Testis (tissue), 2 donors: ENCODE measurements around the gene NEURL1.

ENCODE experiments used
- POLR2A ChIP-seq: fragments of 450-650 bp; IDR thresholded peaks from one replicate; pipeline ENCODE4 v1.6.1; 2017; ENCODE audit warnings: antibody characterized with exemption, mild to moderate bottlenecking, moderate library complexity
- TF ChIP-seq, protein P1 (sequence below), 3 experiments: fragments of 450-650 bp in 2 of 3; fragments of 200-600 bp in 1 of 3; sonication (generic) in 1 of 3; IDR thresholded peaks; one replicate each; pipeline ENCODE4 v1.5.1; 2016 to 2019; ENCODE audit warnings: antibody characterized with exemption in 3 of 3, mild to moderate bottlenecking in 2 of 3, moderate library complexity in 1 of 3

DNA sequence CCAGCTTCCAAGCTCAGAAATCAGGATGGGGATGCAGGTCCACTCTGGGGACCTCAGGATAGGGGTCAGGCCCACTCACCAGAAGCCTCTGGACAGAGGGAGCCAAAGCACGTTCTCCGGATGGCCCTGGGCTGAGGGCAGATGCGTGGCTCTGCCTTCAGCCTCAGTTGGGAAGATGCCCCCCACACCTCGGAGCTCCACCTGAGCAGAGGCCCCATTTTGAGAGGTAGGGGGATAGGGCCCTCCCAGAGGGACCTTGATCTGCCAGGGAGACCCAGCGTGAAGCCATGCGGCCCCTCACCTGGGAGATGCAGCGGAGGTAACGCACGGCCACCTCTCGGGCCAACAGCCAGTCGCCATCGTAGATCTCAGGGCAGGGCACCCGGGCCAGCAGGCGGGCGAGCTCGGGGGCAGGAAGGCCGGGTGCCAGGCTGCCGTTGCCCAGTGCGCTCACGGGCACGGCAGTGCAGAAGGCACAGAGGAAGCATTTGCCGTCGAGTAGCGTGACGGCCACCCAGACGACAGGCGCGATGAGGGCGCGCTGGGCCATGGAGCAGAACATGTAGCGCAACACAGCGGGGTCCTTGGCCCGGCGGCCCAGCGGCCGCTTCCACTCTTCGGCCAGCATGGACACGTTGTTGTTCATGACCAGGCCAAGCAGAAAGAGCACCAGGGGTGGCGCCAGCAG lies 35.5 kb upstream of the NEURL1 start:
- TF ChIP-seq, protein P1, sequence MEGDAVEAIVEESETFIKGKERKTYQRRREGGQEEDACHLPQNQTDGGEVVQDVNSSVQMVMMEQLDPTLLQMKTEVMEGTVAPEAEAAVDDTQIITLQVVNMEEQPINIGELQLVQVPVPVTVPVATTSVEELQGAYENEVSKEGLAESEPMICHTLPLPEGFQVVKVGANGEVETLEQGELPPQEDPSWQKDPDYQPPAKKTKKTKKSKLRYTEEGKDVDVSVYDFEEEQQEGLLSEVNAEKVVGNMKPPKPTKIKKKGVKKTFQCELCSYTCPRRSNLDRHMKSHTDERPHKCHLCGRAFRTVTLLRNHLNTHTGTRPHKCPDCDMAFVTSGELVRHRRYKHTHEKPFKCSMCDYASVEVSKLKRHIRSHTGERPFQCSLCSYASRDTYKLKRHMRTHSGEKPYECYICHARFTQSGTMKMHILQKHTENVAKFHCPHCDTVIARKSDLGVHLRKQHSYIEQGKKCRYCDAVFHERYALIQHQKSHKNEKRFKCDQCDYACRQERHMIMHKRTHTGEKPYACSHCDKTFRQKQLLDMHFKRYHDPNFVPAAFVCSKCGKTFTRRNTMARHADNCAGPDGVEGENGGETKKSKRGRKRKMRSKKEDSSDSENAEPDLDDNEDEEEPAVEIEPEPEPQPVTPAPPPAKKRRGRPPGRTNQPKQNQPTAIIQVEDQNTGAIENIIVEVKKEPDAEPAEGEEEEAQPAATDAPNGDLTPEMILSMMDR (IDR thresholded peaks at IDR 0.05), result no peak
- TF ChIP-seq POLR2A, result no peak
